ENCODE measurements around the gene PIK3CA. TPM values are rescaled to one million over a fixed set of nuclear protein-coding genes. Genes with fewer than 3 reads are reported as not detected.

Gene PIK3CA
- polyA plus RNA-seq, 3 donors, result 7.4 to 9.5 (median 9.4) TPM

DNA sequence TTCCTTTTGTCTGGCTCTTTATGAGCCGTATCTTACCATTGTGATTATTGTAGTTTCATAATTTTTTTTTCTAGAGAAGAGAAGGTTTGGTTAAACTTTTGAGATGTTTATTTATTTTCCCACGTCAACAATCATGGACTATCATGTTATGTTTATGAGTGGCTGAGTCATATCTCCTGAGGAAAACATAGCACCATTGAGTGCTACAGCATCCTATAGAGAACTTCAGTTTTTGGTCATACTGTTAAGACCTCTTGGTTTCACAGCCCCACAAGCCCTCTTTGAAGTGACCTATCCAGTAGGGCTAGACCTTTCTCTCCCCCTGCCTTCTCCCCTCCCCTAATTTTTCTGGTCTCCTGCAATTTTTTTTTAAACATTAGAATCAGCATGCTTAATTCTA lies 20.8 kb downstream of the PIK3CA start:
- peaks cover 14% of the 10 kb centered on the region for H3K4me1 Mint-ChIP-seq
- Histone ChIP-seq H3K79me2 (ENCODE audit: insufficient read depth, low read length) (peaks cover 82% of the 10 kb centered on the region), H2AFZ (ENCODE audit: insufficient read depth, low read depth, low read length, poor library complexity, severe bottlenecking) (no peak overlapping the region), H3K27ac (ENCODE audit: low read depth in 1 of 2, low read length in 2 of 2) (no peak overlapping the region), H3K36me3 (replicated peaks in 1 of 2; ENCODE audit: control insufficient read depth in 1 of 2, insufficient read depth in 2 of 2, low read length in 2 of 2) (no peaks in the 10 kb centered on the region), H3K27me3 (ENCODE audit: control insufficient read depth in 2 of 2, insufficient read depth in 2 of 2, low read length in 2 of 2) (no peaks in the 10 kb centered on the region), H3K4me2 (replicated peaks; ENCODE audit: extremely low read depth, low read length, poor library complexity, severe bottlenecking) (no peak overlapping the region), H3K9ac (ENCODE audit: insufficient read depth, low read length, poor library complexity, severe bottlenecking) (no peak overlapping the region), H3K4me1 (ENCODE audit: control insufficient read depth in 1 of 2, insufficient read depth in 2 of 2, low read length in 2 of 2) (no peaks in the 10 kb centered on the region), H3K9me3 (replicated peaks in 1 of 2; ENCODE audit: control insufficient read depth in 1 of 2, insufficient read depth in 1 of 2, low read length in 2 of 2) (no peaks in the 10 kb centered on the region), H4K20me1 (ENCODE audit: insufficient read depth, low read length) (peaks cover 89% of the 10 kb centered on the region), H3K4me3 (replicated peaks in 1 of 3; ENCODE audit: low read depth in 2 of 3, low read length in 3 of 3) (no peak overlapping the region)
- WGBS (ENCODE audit: insufficient coverage), result no CpG with 5 or more reads among the region's 2 CpGs
- peaks cover 0 to 10% (median 4%) of the 10 kb centered on the region in 7 donors for H3K9me3 Mint-ChIP-seq
- H3K27ac Mint-ChIP-seq, result no peak overlapping the region
- H3K27me3 Mint-ChIP-seq (ENCODE audit: low read depth in 3 of 3), result no peaks in the 10 kb centered on the region
- intact Hi-C loops (cut with micrococcal nuclease), result no loop called here
- no peaks in the 10 kb centered on the region for H3K36me3 Mint-ChIP-seq
- TF ChIP-seq, protein P1, sequence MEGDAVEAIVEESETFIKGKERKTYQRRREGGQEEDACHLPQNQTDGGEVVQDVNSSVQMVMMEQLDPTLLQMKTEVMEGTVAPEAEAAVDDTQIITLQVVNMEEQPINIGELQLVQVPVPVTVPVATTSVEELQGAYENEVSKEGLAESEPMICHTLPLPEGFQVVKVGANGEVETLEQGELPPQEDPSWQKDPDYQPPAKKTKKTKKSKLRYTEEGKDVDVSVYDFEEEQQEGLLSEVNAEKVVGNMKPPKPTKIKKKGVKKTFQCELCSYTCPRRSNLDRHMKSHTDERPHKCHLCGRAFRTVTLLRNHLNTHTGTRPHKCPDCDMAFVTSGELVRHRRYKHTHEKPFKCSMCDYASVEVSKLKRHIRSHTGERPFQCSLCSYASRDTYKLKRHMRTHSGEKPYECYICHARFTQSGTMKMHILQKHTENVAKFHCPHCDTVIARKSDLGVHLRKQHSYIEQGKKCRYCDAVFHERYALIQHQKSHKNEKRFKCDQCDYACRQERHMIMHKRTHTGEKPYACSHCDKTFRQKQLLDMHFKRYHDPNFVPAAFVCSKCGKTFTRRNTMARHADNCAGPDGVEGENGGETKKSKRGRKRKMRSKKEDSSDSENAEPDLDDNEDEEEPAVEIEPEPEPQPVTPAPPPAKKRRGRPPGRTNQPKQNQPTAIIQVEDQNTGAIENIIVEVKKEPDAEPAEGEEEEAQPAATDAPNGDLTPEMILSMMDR (IDR thresholded peaks at IDR 0.05), result no peak
- H3K4me3 Mint-ChIP-seq, result no peak overlapping the region
- no peak for DNase-seq

DNA sequence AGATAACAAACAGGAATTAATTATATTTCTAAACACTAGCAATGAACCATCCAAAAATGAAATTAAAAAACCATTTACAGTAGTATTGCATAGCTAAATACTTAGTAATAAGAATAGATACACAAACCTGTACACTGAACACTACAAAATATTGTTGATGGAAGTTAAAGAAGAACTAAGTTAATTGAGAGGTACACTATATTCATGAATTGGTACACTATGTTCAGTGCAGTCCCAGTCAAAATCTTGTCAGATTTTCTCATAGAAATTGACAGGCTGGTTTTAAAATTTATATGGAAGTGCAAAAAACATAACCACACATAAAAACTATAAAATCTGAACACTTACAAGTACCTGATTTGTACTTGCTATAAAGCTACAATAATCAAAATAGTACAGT lies 24.4 kb downstream of the PIK3CA start:
- H3K36me3 ChIP-seq (replicated peaks in 1 of 2; ENCODE audit: control insufficient read depth in 1 of 2, insufficient read depth in 2 of 2, low read length in 2 of 2), result no peaks in the 10 kb centered on the region
- intact Hi-C loops (cut with micrococcal nuclease), result no loop called here
- H3K27ac Mint-ChIP-seq, result no peak overlapping the region
- no peaks in the 10 kb centered on the region for H3K4me1 ChIP-seq (ENCODE audit: control insufficient read depth in 1 of 2, insufficient read depth in 2 of 2, low read length in 2 of 2)
- H3K4me1 Mint-ChIP-seq, result peaks cover 9% of the 10 kb centered on the region
- peaks cover 89% of the 10 kb centered on the region for H4K20me1 ChIP-seq (ENCODE audit: insufficient read depth, low read length)
- TF ChIP-seq, protein P1 (IDR thresholded peaks at IDR 0.05), result no peak
- H3K4me2 ChIP-seq (replicated peaks; ENCODE audit: extremely low read depth, low read length, poor library complexity, severe bottlenecking), result no peak overlapping the region
- no peak for DNase-seq
- H3K36me3 Mint-ChIP-seq, result no peaks in the 10 kb centered on the region
- H3K9ac ChIP-seq (ENCODE audit: insufficient read depth, low read length, poor library complexity, severe bottlenecking), result no peak overlapping the region
- H3K27me3 ChIP-seq (ENCODE audit: control insufficient read depth in 2 of 2, insufficient read depth in 2 of 2, low read length in 2 of 2), result no peaks in the 10 kb centered on the region
- no peak overlapping the region for H2AFZ ChIP-seq (ENCODE audit: insufficient read depth, low read depth, low read length, poor library complexity, severe bottlenecking)
- H3K4me3 ChIP-seq (replicated peaks in 1 of 3; ENCODE audit: low read depth in 2 of 3, low read length in 3 of 3), result no peak overlapping the region
- H3K9me3 Mint-ChIP-seq, result peaks cover 0 to 10% (median 4%) of the 10 kb centered on the region in 7 donors
- no peak overlapping the region for H3K4me3 Mint-ChIP-seq
- no peaks in the 10 kb centered on the region for H3K27me3 Mint-ChIP-seq (ENCODE audit: low read depth in 3 of 3)
- peaks cover 80% of the 10 kb centered on the region for H3K79me2 ChIP-seq (ENCODE audit: insufficient read depth, low read length)
- no peak overlapping the region for H3K27ac ChIP-seq (ENCODE audit: low read depth in 1 of 2, low read length in 2 of 2)
- no peaks in the 10 kb centered on the region for H3K9me3 ChIP-seq (replicated peaks in 1 of 2; ENCODE audit: control insufficient read depth in 1 of 2, insufficient read depth in 1 of 2, low read length in 2 of 2)

Data from CD14-positive monocyte (primary cell).